Activated CD4-positive, alpha-beta T cell treated with anti-CD3 and anti-CD28 coated beads, Interleukin-2, amount 10 ng/mL, durations not matched to agents 7 days and 5 days (primary cell): ENCODE data around the gene CTNNBL1. TPM values are rescaled to one million over a fixed set of nuclear protein-coding genes. Genes with fewer than 3 reads are reported as not detected.

Experiments
- CTCF ChIA-PET: fragments of 350-600 bp; sonication (Branson Sonifier 250); formaldehyde crosslinking; loops from one replicate; lab custom pipeline; 2021; ENCODE audit warnings: antibody characterized with exemption; lab: Charles Lee
- POLR2A ChIA-PET: fragments of 350-600 bp; sonication (Branson Sonifier 250); formaldehyde crosslinking; loops from one replicate; lab custom pipeline; 2021; ENCODE audit warnings: antibody characterized with exemption; lab: Charles Lee
- DNase-seq: peaks from one replicate; pipeline ENCODE4 v3.0.0-alpha.2; 2020
- H3K27ac Mint-ChIP-seq: one replicate; pipeline ENCODE4 v1.8.0; 2021; ENCODE audit warnings: mild to moderate bottlenecking, moderate library complexity, mixed read lengths
- H3K27me3 Mint-ChIP-seq: one replicate; pipeline ENCODE4 v1.8.0; 2021; ENCODE audit warnings: mixed read lengths
- H3K36me3 Mint-ChIP-seq: one replicate; pipeline ENCODE4 v1.8.0; 2021; ENCODE audit warnings: low read depth, mixed read lengths
- H3K4me1 Mint-ChIP-seq: one replicate; pipeline ENCODE4 v1.8.0; 2021; ENCODE audit warnings: mixed read lengths
- H3K4me3 Mint-ChIP-seq: one replicate; pipeline ENCODE4 v1.8.0; 2021; ENCODE audit warnings: mild to moderate bottlenecking, moderate library complexity, mixed read lengths
- H3K9me3 Mint-ChIP-seq: one replicate; pipeline ENCODE4 v1.8.0; 2021; ENCODE audit warnings: mixed read lengths
- total RNA-seq, 2 experiments: library from RNA; stranded (reverse); gene quantifications; one replicate each; pipeline ENCODE4 v1.2.3, GENCODE V29; 2021

Gene CTNNBL1
- total RNA-seq, 2 experiments from 2014 or later, result 75.1 to 81.8 TPM

DNA sequence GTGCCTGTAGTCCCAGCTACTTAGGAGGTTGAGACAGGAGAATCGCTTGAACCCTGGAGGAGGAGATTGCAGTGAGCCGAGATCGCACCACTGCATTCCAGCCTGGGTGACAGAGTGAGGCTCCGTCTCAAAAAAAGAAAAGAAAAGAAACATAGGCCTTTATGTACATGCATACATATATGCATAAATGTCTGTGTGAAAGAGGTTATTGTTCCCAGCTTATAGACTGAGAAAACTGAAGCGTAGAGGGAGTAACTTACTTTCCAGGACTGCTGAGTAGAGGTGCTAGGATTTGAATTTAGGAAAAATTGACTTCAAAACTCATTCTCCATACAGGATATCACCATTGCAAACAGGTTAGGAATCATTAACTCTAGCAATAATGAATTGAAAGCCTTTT, 32.0 kb downstream of the CTNNBL1 start:
- Mint-ChIP-seq H3K27ac (no peak overlapping the region), H3K27me3 (no peaks in the 10 kb centered on the region), H3K36me3 (peaks cover 7% of the 10 kb centered on the region), H3K9me3 (peaks cover 7% of the 10 kb centered on the region), H3K4me1 (peaks cover 5% of the 10 kb centered on the region), H3K4me3 (no peak overlapping the region)
- CTCF ChIA-PET, result interaction anchor here (1.0 to 1.7 kb wide), 2 partner anchors 16 to 37 kb away, joined by 3 read pairs; no protein-coding TSS in a partner anchor
- DNase-seq, result no peak
- POLR2A ChIA-PET, result no interaction called here

DNA sequence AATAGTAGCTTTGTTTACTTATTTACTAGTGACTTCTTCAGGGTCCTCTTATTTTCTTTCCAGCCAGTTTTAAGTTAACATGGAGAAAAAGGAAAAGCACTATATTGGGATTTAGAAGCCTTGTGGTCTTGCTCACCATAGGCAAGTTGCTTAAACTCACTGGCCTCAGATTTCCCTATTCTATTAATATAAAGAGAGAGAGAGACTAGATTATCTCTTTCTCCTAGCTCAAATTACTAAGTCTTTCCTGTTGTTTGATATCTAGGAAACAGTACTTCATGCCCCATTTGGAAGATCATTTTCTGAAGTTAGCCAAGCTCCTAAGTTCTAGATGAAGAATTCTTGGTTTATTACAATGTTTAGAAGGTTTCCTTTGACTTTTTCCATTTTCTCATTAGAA, 32.5 kb downstream of the CTNNBL1 start:
- Mint-ChIP-seq H3K4me3 (no peak overlapping the region), H3K27me3 (no peaks in the 10 kb centered on the region)
- POLR2A ChIA-PET, result no interaction called here

DNA sequence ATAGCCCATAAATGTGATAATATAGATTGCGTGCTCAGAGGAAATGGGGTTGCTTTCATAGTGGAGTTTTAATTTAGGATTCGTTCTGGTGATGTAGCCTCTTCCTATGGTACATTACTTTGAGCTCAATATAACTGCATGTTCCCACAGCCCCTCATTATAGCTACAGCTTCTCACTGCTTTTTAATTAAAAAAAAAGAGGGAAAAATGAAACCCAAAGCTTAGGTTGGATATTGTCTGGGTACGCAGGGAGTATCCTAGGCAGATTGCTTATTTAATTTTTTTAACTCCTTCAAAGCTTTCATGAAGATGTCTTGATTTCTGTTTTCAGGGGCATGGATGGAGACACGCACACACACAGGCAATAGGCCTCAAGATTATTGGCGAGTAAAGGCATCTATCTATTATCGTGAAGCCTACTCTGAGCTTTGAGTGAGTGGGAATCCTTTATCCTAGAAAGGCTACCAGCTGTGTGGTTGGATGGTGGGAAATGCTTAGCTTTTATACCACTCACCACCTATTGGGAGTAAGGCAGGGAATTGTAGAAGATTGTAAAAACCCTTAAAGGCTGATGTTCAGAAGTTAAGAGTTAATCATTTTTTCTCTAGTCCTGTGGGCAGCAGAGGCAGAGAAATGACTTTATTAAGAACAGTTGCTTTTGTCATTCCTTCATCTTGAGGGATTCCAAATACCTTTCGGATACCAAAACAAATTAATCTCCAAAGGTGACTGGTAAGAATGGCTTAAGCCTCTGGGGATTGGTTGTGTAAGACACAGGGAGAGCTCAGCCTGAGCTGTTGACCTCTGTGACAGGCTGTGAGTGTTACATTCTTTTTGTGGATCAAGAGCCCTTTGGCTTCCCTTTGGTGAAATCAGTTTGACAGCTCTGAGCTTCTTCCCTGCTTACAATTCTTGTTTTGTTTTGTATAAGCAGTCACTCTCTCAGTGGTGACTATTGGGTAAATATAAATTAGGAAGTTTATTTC, 33.4 kb downstream of the CTNNBL1 start:
- H3K27ac Mint-ChIP-seq, result no peak overlapping the region
- peaks cover 5% of the 10 kb centered on the region for H3K4me1 Mint-ChIP-seq
- H3K4me3 Mint-ChIP-seq, result no peak overlapping the region
- peaks cover 3% of the 10 kb centered on the region for H3K36me3 Mint-ChIP-seq
- no peaks in the 10 kb centered on the region for H3K9me3 Mint-ChIP-seq
- no peak for DNase-seq
- CTCF ChIA-PET, result interaction anchor here (1.0 to 1.7 kb wide), 3 partner anchors 31 to 139 kb away, joined by 3 read pairs; no protein-coding TSS in a partner anchor
- no peaks in the 10 kb centered on the region for H3K27me3 Mint-ChIP-seq
- POLR2A ChIA-PET, result no interaction called here

More for the DNA sequence above, 32.5 kb downstream of the CTNNBL1 start:
- CTCF ChIA-PET, result interaction anchor here (1.0 to 1.7 kb wide), 3 partner anchors 17 to 140 kb away, joined by 3 read pairs; no protein-coding TSS in a partner anchor
- Mint-ChIP-seq H3K36me3 (peaks cover 7% of the 10 kb centered on the region), H3K9me3 (peaks cover 7% of the 10 kb centered on the region), H3K4me1 (peaks cover 5% of the 10 kb centered on the region), H3K27ac (no peak overlapping the region)
- no peak for DNase-seq

DNA sequence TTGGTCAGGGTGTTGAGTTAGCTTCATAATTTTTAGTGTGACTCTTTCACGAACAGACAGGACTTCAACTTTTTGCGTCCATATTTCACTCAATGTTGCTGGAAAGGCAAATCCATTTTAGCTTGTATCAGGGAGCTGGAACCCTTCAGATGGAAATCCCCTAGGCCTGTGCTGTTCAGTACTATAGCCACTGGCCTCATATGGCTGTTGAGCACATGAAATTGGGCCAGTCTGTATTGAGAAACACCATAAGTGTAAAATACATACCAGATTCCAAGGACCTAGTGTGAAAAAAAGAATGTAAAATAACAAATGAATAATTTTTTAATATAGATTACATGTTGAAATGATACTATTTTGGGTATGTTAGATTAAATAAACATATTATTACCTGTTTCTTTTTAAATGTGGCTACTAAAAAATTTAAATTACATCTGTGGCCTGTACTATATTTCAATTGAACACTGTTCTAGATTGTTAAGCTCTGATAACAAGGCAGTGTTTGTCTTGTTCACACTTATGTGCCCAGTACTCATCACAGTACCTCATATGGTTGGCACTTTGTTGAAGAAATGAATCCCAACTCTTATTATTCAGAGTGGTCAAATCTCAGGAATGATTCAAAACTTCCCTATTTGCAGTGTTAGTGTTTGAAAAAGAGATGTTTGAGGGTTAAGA, 34.3 kb downstream of the CTNNBL1 start:
- H3K27me3 Mint-ChIP-seq, result no peaks in the 10 kb centered on the region
- POLR2A ChIA-PET, result no interaction called here

DNA sequence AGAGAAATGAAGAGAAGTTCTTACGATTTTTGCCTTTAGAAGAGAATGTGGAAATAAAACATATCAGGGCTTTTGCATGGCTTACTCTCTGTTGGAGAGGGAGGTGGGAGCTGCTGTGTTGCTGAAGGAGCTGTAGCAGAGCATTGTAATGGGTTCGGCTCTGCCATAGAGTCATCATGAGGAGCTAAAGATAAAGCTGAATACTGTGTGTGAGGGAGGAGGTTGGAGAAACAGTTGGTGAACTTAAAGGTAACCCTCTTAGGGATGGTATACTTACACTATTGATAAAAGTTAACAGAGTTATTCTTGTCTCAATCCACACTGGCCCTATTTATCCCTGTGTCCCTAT, 34.8 kb downstream of the CTNNBL1 start:
- H3K36me3 Mint-ChIP-seq, result peaks cover 9% of the 10 kb centered on the region
- POLR2A ChIA-PET, result no interaction called here
- DNase-seq, result no peak
- CTCF ChIA-PET, result no interaction called here
- H3K4me3 Mint-ChIP-seq, result no peak overlapping the region
- H3K27ac Mint-ChIP-seq, result no peak overlapping the region
- no peaks in the 10 kb centered on the region for H3K27me3 Mint-ChIP-seq
- no peaks in the 10 kb centered on the region for H3K9me3 Mint-ChIP-seq
- peaks cover 10% of the 10 kb centered on the region for H3K4me1 Mint-ChIP-seq

More for the DNA sequence above, 34.3 kb downstream of the CTNNBL1 start:
- Mint-ChIP-seq H3K27ac (no peak overlapping the region), H3K4me1 (peaks cover 8% of the 10 kb centered on the region), H3K4me3 (no peak overlapping the region), H3K9me3 (no peaks in the 10 kb centered on the region), H3K36me3 (peaks cover 7% of the 10 kb centered on the region)
- DNase-seq, result no peak
- CTCF ChIA-PET, result interaction anchor here (1.1 kb wide), 1 partner anchor 30 kb away, joined by 3 read pairs; no protein-coding TSS in a partner anchor

DNA sequence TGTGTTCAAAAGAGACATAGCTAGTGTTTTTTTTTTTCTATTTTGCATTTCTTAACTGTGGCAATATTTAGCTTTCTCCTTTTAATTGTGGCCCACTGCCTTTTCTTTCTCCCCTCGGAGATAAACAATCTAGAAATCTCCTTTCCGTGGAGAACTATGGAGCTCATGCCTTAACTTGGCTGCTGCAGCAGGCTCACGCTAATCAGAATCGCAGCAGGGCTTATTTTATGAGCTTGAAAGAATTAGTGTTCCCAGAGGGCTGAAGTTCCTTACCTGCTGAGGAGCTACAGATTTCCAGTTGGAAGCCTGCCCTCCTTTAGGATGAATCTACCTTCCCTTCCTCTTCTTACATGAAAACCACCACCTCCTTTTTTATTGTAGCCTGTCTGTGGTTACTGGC, 35.6 kb downstream of the CTNNBL1 start:
- CTCF ChIA-PET, result interaction anchor here (0.5 to 0.8 kb wide), 2 partner anchors 60 to 67 kb away, joined by 3 read pairs; no protein-coding TSS in a partner anchor
- POLR2A ChIA-PET, result no interaction called here
- no peak for DNase-seq
- H3K27me3 Mint-ChIP-seq, result no peaks in the 10 kb centered on the region
- no peak overlapping the region for H3K27ac Mint-ChIP-seq
- peaks cover 10% of the 10 kb centered on the region for H3K4me1 Mint-ChIP-seq
- H3K9me3 Mint-ChIP-seq, result no peaks in the 10 kb centered on the region
- H3K36me3 Mint-ChIP-seq, result peaks cover 9% of the 10 kb centered on the region
- H3K4me3 Mint-ChIP-seq, result no peak overlapping the region

DNA sequence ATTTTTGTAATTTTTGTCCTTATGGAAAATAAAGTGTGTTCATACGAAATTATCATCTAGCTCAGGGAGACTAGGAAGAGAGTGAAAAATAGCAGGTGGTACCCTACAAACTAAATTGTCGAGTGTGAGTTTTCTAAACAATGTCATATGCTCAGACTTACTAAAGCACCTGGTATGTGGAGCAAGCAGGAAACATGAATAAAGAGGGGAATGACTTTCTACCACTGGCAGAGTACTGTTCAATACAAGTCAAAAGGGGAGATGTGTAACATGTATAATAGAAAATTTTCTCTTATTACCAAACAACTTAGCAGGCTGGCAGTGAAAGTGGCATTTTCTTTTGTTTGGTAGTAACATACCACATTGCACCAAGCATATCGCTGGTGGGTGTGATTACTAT, 36.1 kb downstream of the CTNNBL1 start:
- peaks cover 9% of the 10 kb centered on the region for H3K36me3 Mint-ChIP-seq
- peaks cover 10% of the 10 kb centered on the region for H3K4me1 Mint-ChIP-seq
- no peak overlapping the region for H3K27ac Mint-ChIP-seq
- ChIA-PET POLR2A (no interaction called here), CTCF (no interaction called here)
- no peak overlapping the region for H3K4me3 Mint-ChIP-seq
- no peak for DNase-seq
- H3K9me3 Mint-ChIP-seq, result no peaks in the 10 kb centered on the region
- H3K27me3 Mint-ChIP-seq, result no peaks in the 10 kb centered on the region

DNA sequence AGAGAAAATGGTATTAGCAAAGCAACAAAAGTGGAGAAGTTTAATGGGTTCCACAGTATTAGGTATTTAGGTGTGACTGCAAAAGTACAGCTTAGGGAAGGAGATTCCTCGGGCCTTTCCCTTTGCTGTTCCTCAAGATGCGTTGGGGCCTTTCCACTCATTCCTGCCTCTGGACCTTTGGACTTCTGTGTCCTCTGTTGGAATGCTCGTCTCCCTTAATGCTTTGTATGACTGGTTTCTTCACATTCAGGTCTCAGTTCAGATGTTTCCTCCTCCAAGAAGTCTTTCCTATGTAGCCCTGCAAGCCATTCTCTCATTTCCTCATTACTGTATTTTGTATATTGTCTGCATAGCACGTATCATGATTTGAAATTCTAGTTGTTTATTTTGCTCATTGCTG, 39.6 kb downstream of the CTNNBL1 start:
- no peak for DNase-seq
- Mint-ChIP-seq H3K36me3 (peaks cover 24% of the 10 kb centered on the region), H3K4me3 (no peak overlapping the region), H3K27me3 (no peaks in the 10 kb centered on the region), H3K4me1 (peaks cover 15% of the 10 kb centered on the region), H3K9me3 (no peaks in the 10 kb centered on the region), H3K27ac (no peak overlapping the region)
- ChIA-PET CTCF (interaction anchor here (0.8 to 1.4 kb wide), 2 partner anchors 12 to 13 kb away, joined by 3 read pairs; no protein-coding TSS in a partner anchor), POLR2A (no interaction called here)

DNA sequence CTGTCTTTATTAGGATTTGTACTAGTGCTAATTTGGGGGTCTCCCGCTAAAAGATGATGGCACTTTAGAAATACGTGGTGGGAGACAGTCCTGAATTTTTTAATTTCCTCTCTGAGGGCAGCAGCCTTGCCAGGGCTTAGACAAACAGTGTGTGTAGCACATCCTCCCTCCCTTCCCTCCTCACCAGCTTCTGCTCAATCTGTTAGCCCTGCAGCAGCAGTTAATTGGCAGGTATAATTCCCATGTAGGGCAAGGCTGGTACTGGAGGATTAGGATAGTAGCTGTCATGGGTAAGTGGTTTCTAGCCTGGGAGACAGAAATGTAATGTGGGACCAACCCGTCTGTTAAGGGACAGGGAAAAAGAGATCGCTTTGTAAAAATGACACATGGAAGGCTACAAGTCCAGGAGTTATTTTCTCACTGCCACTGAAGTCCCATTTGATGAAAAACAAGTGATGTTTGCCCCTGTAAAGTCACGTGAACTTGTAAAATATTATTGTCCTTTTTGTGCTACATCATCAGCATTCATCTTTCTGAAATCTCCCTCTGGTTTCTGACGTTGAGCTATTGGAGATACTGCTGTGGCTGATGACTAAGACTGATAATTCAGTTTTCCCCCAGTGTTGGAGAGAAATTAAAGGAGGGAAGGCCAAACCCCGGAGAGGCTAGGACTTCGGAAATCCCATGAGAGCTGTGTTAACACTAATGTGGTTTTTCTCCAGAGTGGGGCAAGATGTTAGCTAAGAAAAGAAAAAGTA, 40.6 kb downstream of the CTNNBL1 start:
- no peaks in the 10 kb centered on the region for H3K27me3 Mint-ChIP-seq
- POLR2A ChIA-PET, result interaction anchor here (0.5 kb wide), 1 partner anchor 9 kb away, joined by 3 read pairs; no protein-coding TSS in a partner anchor
- no peak for DNase-seq
- H3K36me3 Mint-ChIP-seq, result peaks cover 28% of the 10 kb centered on the region
- H3K9me3 Mint-ChIP-seq, result no peaks in the 10 kb centered on the region
- CTCF ChIA-PET, result interaction anchor here (0.8 to 1.3 kb wide), 4 partner anchors 11 to 65 kb away, joined by 3 read pairs; no protein-coding TSS in a partner anchor
- H3K27ac Mint-ChIP-seq, result no peak overlapping the region
- no peak overlapping the region for H3K4me3 Mint-ChIP-seq
- H3K4me1 Mint-ChIP-seq, result peaks cover 13% of the 10 kb centered on the region

DNA sequence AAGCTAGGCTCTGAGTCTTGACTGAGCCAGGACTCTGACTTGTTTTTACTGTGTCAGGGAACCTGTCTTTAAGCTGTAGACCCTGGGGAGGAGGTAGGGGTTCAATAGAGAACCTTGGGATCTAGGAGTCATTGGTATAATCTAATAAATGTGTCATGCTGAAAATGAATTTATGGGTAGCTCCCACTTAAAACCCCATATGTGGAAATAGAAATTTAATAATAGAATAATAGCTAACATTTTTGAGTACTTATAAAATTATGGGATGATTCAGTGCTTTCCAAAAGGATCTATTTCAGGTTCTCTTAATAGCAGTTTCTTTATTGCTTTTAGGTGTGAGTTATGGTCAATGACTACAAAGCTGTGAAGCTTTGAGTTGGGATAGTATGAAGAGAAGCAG, 41.7 kb downstream of the CTNNBL1 start:
- no peaks in the 10 kb centered on the region for H3K27me3 Mint-ChIP-seq
- H3K4me1 Mint-ChIP-seq, result peaks cover 9% of the 10 kb centered on the region
- CTCF ChIA-PET, result interaction anchor here (0.5 to 1.3 kb wide), 3 partner anchors 13 to 522 kb away, joined by 3 read pairs; no protein-coding TSS in a partner anchor
- POLR2A ChIA-PET, result no interaction called here
- no peaks in the 10 kb centered on the region for H3K9me3 Mint-ChIP-seq
- no peak overlapping the region for H3K4me3 Mint-ChIP-seq
- peaks cover 30% of the 10 kb centered on the region for H3K36me3 Mint-ChIP-seq
- no peak for DNase-seq
- no peak overlapping the region for H3K27ac Mint-ChIP-seq

DNA sequence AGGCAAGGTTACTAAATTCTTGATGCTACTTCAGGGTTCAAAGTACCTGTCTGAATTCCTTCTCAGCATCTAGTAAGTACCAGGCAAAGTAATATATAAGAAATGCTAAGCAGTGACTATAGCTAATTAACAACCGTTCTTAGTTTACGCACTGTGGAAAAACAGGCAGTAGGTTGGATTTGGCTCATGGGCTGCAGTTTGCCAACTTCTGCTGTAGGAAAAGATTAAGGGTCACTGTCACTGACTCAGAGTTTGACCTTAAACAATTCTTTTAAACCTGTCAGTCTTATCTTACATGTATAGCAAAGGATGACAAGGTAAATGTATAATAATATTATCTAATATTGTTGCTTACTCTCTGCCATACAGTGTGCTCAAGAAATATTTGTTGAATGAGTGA, 42.3 kb downstream of the CTNNBL1 start:
- no peaks in the 10 kb centered on the region for H3K9me3 Mint-ChIP-seq
- POLR2A ChIA-PET, result no interaction called here
- CTCF ChIA-PET, result interaction anchor here (1.3 kb wide), 1 partner anchor 14 kb away, joined by 3 read pairs; no protein-coding TSS in a partner anchor
- H3K27ac Mint-ChIP-seq, result no peak overlapping the region
- H3K4me3 Mint-ChIP-seq, result no peak overlapping the region
- no peak for DNase-seq
- H3K27me3 Mint-ChIP-seq, result no peaks in the 10 kb centered on the region
- peaks cover 32% of the 10 kb centered on the region for H3K36me3 Mint-ChIP-seq
- H3K4me1 Mint-ChIP-seq, result peaks cover 9% of the 10 kb centered on the region

DNA sequence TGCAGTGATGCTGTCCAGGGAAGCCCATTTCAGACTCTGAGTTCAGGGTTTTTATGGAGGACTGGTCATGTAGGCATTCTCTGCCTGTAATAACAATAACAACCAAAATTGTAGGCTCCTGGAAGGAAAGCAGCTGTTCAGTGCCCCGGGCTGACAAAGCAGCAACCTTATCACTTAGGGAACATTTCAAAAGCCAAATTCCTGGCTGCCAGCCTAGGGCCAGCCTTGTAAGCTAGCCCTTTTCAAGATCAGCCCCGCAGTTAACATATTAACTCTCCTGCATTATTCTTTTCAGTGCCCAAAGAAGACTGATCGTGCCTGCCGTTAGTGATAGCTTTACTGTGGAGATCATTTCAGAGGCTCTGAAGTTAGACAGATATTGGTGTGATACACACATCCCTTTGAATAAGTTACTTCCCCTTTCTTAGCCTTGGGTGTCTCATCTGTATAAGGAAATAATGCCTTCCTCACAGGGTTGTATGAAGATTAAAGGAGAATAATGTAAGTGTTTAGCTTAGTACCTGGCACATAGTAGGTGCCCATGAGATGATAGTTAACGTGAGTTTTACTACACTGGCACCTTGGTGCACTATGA, 44.1 kb downstream of the CTNNBL1 start:
- H3K4me3 Mint-ChIP-seq, result no peak overlapping the region
- CTCF ChIA-PET, result interaction anchor here (1.3 kb wide), 1 partner anchor 51 kb away, joined by 3 read pairs; no protein-coding TSS in a partner anchor
- peaks cover 28% of the 10 kb centered on the region for H3K36me3 Mint-ChIP-seq
- no peak for DNase-seq
- no peaks in the 10 kb centered on the region for H3K9me3 Mint-ChIP-seq
- POLR2A ChIA-PET, result no interaction called here
- H3K27me3 Mint-ChIP-seq, result no peaks in the 10 kb centered on the region
- no peak overlapping the region for H3K27ac Mint-ChIP-seq
- peaks cover 12% of the 10 kb centered on the region for H3K4me1 Mint-ChIP-seq
